HG02763 (cell line): Measurements from ENCODE around the gene MYOG.

Source experiments
- ATAC-seq: cut with Tn5 transposase; IDR thresholded peaks from one replicate; pipeline ENCODE4 v1.9.1; 2021; ENCODE audit warnings: mild to moderate bottlenecking, moderate library complexity; ENCODE audit not compliant: unreplicated experiment

Gene MYOG

DNA sequence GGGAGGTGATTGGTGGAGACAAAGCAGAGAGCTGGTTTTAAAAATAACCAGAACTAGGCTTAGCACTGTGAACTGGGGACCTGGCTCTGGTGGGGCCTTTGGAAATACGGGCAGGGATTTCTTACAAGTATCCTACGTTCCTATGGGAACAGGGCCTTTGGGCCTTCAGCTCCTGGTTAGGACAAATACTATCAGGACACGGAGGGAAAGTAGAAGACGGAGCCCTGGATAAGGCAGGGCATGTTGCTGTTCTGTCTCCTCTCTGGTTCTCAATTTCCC, 5.3 kb upstream of the MYOG start:
- ATAC-seq = no peak

DNA sequence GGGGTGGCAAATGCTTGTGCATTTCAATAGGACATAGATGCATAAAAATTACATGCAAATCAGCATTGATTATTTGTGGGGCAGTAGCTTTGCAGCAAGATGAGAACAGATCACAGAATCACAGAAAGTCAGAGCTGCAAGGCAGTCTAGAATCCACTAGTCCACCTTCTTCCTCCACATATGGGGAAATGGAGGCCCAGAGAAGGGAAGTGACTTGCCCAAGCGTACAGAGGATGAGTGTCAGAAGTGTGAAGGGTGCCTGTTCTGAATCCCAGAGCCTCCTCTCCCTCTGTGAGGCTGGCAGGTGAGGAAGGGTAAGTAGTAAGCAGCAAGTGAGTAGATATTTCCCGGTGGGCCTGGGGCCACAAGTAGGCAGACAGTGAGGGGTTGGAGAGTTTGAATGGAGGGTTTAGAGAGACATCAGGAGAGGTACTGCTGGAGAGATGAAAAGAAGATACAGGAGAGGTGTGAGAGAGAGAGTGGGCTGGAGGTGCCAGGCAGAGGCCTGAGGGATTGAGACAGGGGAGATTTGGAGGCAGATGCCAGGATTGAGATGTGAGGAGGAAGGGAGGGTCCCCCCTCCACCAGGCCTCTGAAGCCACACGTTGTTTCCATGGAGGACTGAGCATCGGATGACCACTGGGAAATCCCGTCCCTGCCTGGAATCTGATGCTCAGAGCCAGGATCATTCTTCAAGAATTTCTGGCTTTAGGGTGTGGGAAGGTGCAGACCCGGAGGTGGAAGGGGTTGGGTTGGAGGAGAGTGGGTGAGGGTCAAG, 4.8 kb upstream of the MYOG start:
- no peak for ATAC-seq

DNA sequence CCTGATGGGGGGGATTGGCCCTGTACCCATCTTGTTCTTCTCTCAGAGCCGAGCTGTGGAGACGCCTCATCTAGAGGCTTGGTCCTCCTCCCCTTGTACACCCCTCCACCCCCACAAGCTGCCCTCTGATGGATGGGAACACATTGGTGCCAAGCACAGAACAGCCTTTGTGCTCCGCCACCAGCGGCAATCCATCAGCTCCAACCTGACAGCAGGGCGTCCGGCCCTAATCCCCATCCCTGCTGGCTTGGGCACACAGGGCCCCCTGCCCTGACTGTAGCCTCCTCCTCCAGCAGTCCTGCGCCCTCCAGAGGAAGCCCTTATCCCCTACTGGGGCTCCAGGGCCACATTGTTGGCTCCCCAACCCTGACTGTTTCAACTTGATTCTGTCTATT, 3.8 kb upstream of the MYOG start:
- no peak for ATAC-seq

DNA sequence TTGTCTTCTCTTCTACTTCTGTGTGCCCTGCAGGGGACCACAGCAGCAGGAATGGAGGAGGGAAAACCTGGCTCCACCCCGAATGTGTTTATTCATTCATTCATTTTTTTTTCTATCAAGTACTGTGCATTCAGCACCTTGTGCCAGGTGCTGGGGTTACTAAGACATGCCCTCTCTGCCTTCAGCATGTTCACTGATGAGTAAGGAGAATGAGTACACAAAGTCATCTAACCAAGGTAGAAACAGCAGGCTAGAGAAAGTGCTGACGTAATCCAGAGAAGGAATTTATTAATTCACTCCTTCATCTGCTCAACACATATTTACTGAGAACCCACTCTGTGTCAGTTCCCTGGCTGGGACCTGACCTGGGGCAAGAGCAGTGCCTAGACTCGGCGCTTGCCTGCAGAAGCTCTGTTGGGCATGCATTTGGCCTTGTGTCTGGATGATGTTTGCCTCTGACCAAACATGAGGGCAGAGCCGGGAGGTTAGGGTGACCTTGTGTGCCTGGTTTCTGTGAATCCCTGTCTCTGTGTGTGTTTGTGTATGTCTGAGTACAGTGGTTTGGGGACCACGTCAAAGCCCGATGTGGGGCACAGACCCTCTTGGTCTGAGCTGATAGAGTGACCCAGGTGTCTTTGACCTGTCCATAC, 3.3 kb upstream of the MYOG start:
- no peak for ATAC-seq

DNA sequence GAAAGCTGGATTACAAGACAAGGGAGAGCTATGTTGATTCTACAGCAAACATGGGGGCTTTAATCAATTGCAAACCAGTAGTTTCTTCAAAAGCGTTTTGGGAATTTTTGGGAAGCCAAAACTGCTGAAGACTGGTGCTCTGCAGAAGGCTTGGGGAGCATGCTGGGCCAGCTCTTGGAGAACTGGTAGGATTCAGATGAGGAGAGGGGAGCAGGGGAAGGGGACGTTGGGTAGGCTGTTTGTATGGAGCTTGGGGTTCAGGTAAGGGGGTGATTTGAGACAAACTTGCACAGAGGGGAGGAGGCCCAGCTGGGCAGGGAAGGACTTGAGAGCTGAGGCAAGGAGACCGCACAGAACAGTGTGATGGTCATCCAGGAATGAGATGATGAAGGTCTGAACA, 2.6 kb upstream of the MYOG start:
- no peak for ATAC-seq

DNA sequence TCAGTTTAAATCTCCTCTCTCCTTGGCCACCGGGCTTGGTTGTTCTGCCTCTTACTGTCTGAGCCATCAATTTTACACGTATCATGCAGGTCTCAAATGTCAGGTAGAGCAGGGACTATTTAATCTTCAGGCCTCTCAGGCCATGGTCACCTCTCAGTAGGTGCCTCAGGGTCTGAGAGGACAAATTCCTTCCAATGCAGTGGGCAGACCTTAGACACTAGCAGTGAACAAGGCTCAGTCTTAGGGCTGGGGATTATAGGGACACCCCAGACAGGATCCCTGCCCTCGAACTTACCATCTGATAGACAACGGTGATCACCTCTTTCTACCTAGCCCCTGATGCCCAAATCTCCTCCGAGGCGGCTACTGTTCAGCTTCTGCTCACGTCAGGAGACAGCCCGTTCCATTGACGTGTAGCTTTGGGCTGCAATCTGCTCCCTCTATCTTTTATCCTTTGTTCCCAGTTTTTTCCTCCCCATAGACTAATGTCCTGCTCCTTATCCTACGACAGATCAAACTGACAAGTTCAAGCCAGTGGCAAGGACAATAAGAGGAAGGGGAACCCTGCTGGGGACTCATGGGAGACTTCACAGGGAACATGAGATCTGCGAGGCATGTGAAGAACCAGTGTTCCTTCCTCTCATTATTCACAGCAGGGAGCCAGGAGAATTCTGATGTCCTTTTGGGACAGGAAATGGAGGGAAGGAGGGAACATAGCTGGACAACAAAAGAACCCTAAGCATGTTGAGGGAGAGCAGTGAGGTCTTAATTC, 1.4 kb upstream of the MYOG start:
- no peak for ATAC-seq

DNA sequence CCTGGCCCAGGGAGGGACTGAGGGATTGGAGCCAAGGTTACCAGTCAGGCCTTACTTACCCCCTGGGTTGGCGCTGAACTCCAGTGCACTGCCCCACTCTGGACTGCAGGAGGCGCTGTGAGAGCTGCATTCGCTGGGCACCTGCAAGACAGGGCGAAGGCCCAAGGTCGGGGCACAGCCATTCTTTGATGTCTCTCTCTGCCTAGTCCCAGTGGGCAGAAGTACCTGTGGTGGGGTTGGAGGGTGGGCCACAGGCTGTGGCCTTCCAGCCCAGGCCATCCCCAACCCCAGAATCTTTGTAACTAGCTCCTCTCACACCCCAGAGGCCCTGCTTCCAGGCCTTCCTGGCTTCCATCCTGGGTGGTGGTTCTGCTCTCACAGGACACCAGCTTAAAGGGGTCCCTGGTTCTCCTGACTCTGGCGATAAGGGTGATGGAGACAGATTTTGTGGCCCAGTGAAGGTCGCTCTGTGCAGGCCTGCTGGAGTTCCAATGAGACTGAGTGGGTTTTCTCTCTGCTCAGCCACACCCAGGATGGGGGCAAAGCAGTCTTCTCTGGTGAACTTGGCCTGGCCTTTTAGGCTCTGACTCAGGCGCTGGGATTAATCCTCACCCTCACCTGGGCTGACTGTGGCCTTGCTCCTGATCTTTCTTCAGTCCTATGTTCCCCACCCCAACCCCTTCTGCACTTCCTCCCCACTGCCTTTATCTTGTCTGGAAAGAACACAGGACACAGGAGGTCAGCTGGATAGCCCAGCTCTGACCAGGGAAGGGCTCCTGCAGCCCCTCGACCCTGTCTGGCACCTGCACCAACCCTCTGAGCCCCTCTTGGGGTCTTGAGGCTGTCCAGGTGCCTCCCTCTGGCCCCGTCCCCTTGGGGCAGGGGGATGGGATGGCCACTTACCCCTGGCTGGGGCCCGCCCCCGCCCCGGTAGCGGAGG, 954 bp downstream of the MYOG start:
- no peak for ATAC-seq

DNA sequence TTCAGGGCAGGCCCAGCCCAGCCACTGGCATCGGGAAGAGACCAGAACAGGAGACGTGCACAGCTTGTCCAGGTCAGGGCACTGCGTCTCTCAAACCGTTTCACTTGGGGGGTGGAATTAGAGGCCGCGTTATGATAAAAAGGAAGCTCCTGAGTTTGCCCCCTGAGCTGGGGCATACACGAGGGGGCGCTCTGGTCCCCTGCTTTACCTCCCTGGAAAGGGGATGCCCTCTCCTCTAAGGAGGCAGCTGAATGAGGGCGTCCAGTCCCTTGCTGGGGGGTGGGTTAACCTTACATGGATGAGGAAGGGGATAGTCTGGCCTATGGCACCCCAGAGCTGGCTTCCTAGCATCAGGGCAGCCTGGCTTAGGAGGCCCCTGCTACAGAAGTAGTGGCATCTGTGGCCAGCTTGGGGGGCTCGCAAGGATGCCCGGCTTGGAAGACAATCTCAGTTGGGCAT, 2.3 kb downstream of the MYOG start:
- ATAC-seq = no peak

DNA sequence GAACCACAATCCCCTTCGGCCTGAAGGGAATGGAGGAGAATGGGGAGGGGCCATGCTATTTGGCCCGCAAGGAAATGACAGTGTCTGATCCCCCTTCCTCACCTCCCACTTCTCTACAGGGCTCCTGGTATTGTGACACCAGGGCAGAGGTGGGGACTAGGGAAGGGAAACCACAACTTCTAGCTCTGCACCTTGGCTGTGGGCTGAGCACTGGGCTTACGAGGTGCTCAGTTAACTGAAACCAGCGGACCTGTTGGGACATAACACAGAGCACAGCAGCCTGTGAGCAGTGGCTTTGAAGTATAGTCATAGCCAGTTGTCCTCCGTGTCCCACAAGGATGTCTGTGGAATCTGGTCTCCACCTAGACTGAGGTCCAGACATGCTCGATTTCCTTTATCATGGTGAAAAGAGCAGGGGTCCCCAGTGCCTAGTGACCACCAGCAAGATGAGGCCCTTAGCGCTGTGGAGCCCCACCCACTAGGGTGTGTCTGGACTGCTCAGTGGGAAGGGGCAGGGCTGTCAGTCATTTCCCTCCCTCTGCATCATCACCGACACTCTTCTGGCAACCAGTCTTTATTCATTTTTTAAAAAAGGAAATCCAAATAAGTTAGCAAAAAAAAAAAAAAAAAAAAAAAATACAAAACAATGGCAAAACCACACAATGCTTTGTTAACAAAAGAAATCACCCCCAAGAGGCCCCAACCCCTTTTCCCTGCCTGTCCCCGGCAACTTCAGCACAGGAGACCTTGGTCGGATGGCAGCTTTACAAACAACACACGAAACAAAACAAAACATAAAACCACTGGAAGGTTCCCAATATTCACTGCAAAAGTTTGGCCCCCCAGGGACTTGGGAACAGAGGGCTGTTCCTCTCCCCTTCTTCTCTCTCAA, 3.0 kb downstream of the MYOG start:
- ATAC-seq = no peak

DNA sequence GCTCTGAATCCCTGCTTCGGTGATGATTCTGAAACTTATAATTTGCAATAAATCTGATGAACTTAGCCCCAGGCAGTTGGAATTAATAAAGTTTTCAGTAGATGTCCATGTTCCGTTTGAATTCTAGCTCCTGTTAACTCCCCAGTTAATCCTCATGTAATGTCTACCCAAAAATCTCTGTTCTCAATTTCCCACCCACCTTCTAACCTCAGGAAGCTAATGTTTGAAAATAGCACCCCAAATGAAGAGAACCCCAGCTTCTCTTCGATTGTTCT, 3.6 kb downstream of the MYOG start:
- no peak for ATAC-seq

DNA sequence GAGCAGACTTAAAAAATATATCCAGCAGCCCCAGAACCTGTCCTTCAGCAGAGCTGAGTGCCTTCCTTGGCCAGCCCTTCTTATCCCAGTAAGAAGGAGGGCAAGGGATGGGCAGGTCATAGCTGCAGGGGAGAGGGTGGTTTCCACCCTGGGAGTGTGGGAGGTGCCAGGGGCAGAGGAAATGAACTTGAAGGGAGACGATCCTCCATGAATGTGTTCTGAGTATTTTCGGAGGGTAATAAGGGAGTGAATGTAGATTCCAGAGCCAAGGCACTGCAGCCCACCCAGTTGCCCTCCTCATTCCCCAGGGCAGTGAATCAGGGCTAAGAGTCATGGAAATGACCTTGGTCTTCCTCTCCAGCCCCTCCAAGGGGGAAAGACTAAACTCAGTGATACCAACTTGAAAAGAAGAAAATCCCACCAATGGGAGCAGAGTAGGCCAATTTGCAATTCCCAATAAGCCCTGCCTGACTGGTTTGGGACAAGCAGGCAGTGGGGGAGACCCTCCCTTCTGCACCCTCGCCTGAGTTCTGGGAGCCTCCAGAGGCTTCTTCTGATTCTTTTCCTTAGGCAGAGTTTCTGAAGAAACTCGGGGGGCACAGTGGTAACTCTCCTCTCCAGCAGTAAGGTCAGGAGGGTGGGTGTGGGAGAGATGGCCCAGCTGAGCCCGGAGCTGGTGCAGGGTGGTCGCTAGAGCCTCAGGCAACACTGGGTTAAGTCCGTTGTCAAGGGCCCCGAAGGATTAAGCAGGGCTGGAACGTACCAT, 4.2 kb downstream of the MYOG start:
- ATAC-seq = no peak

DNA sequence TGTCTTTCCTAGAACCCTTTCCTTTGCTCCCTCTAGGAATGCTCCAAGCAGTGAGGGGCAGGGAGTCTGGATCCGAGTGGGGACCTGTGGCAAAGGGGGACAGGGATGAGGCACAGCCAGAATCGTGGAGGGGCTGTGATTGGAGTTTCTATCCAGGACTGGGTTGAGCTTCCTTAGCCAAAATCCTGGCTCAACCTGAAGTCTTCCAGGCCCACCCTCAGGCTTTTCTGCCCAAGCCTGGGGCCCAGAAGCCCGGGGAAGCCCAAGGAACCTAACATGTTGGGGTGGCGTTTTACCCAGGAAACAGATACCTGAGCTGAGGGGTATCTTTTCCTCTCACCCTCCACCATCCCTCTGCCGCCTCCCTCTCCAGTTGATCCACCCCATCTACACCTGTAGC, 5.4 kb downstream of the MYOG start:
- ATAC-seq = no peak

DNA sequence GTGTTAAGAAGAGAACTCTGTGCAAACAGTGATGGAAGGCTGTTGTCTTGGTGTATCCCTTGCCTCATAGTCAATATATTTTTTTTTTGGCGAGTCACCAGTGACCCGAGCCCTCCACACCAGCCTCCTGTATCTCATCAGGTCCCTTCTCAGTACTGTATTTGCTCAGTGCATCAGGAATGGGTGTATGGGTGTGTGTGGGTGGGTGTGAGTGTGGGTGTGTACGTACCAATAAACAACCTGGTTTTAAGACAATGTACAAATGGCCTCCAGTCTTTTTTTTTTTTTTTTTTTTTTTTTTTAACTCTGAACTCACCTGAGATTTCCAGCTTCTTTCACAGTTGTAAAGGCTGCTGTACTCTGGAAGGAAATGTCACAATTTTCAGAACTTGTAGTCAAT, 7.3 kb downstream of the MYOG start:
- ATAC-seq = no peak

DNA sequence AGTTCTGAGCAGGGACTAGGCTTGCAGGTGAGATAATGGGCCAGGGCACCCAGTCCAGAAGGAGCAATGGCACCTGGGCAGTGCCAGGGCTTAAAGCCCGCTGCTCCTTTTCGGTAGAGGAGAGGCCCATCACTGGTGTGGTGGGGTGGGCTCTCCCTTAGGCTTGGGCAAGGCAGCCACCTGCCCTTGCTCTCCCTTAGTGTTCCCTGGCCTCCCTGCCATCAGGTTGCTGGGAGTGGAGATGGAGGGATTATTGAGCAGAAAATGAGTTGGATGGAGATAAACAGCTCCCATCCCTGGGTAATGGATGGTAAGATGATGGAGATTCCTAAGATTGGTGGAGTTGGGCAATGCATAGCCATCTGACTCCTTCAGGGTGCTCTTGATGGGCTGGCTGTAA, 7.9 kb downstream of the MYOG start:
- ATAC-seq = no peak

DNA sequence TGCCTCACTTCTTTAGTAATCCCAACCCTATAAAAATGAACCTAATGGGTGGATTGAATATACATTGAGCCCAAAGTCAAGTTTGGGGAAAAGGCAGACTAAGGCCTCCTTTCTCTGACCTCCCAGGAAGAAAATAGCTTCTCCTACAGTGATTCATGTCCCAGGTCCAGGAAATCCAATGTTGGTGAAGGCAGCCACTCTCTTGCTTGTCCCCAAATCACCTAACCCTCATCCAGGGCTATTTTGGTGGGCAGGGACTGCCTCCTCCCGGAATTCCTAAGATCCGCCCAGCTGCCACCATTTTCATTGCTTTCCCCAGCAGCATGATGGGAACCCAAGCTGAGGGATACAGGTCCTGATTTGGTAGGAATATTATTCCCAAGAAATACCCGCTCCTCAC, 8.4 kb downstream of the MYOG start:
- no peak for ATAC-seq

DNA sequence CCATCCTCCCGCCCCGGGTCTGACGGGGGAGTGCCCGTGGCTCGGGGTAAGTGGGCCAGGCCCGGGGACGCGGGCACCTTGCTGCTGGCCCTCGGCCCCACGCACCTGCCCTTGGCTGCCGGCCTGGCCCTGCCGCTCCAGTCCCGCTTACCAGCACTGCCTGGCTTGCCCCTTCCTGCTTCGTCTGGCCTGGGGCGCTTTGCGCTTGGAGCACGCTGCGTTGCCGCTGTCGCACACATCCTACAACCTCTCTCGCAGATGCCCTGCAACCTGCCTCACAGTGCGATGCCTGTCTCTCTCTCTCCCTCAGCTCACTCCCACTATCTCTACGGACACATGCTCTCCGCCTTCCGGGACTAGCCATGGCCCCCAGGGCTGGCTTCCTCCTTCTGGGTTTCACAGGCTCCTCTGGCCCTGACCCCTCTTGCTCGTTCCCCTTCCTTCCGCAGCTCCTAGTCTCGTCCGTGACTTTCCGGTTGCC, 9.7 kb downstream of the MYOG start:
- ATAC-seq = no peak

DNA sequence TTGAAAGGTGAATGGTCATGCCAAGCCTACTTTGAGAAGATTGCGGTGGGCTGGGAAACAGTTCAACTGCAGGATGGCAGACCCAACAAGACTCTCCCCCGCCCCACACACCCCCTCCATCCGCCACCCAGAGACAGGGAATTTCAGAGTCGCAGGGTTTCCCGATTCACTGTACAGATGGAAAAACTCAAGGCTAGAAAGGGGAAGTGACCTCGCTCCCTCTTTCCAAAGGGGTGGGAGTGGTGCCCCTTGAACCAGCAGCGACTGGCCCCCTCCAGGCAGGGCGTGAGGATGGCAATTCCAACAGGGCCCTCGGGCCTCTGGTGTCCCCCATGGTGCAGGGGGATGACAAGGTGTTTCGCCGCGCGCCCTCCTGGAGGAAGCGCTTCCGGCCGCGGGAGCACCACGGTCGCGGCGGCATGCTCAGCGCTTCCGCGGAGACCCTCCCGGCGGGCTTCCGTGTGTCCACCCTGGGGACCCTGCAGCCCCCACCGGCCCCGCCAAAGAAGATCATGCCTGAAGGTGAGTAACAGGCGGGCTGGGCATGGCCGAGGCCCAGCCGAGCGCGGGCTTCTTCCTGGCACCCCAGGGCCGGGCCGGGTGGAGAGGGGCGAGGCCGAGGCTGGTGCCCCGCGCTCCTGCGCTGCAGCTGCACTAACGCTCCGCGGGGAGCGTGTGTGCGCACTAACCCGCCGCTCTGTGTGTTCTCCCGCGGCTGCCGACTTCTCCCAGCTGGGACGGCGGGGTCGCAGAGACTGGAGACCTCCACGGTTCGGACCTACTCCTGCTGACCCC, 10.4 kb downstream of the MYOG start:
- ATAC-seq = no peak

DNA sequence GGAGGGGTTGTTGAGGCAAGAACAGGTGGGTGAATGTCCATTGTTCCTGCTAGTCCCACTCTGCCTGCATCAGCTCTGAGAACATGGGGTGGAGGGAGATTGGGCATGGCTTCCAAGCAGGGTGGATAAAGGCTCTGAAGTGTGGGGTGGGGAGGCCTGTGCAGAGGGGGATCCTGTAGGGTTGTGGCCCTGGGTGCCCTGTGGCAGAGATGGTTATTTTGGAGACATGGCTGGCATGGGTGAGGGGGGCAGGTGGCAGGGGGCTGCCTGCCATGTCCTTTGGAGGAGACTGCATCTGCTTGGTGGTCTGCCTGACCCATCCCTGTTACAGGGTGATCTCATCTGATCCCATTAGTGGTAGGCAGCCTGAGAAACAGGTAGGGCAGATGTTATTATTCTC, 11.2 kb downstream of the MYOG start:
- no peak for ATAC-seq

DNA sequence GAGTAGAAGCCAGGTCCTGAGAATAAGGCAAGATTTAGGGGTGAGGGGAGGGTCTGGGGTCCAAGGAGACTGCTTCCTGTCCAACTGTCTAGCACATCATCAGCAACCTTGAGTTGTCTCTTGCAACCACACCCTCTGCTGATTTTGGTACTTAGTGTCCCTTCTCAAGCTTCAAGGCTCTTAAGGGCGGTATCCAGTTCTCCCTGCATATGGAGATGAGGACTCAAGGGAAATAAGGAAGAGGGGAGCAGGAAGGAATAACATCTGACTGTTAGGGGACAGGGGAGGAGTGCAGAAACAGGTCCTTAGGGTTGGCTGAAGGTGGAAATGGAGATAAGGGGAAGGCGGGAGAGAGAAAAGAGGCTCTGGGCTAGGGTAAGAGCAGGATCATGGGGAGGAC, 12.3 kb downstream of the MYOG start:
- no peak for ATAC-seq
